H1 (cell line): Measurements from ENCODE around the gene RALGDS. TPM values are rescaled to one million over a fixed set of nuclear protein-coding genes. Genes with fewer than 3 reads are reported as not detected.

Experiments
- CTCF ChIA-PET: fragments of 300-600 bp; sonication (Branson Sonifier 250); formaldehyde crosslinking; loops from one replicate; lab custom pipeline; 2021; ENCODE audit not compliant: partially characterized antibody; lab: Charles Lee
- POLR2A ChIA-PET: fragments of 300-600 bp; sonication (Branson Sonifier 250); formaldehyde crosslinking; loops from one replicate; lab custom pipeline; 2021; ENCODE audit warnings: inconsistent platforms; ENCODE audit not compliant: partially characterized antibody; lab: Charles Lee
- DNase-seq, 2 experiments: peaks; one replicate each; pipeline versions ENCODE4 v3.0.0 to v3.0.0-alpha.2; 2010 to 2022; ENCODE audit warnings: low spot score in 2 of 2, low read depth in 1 of 2, mixed read lengths in 1 of 2
- FAIRE-seq: peaks from 2 replicates; lab custom pipeline; 2011; peaks lifted over from hg19 to GRCh38; lab: Jason Lieb, UNC
- H2AFZ ChIP-seq: 2 replicates; pipeline ENCODE4 v1.8.1; 2012; ENCODE audit warnings: low read length, inconsistent platforms
- H2AK5ac ChIP-seq: 2 replicates; pipeline ENCODE4 v1.6.1; 2013; ENCODE audit warnings: low read depth, low read length
- H2BK120ac ChIP-seq: replicated peaks from 2 replicates; pipeline ENCODE3; 2013; ENCODE audit warnings: low read depth, low read length, inconsistent platforms
- H2BK12ac ChIP-seq: 2 replicates; pipeline ENCODE4 v1.6.1; 2013; ENCODE audit warnings: low read depth, low read length
- H2BK15ac ChIP-seq: 2 replicates; pipeline ENCODE4 v1.6.1; 2013; ENCODE audit warnings: low read length
- H2BK20ac ChIP-seq: 2 replicates; pipeline ENCODE4 v1.6.1; 2013; ENCODE audit warnings: low read length
- H2BK5ac ChIP-seq: 2 replicates; pipeline ENCODE4 v1.6.1; 2013; ENCODE audit warnings: low read depth, low read length
- H3K14ac ChIP-seq: 2 replicates; pipeline ENCODE4 v1.6.1; 2013; ENCODE audit warnings: inconsistent platforms; ENCODE audit not compliant: insufficient read length
- H3K18ac ChIP-seq: 2 replicates; pipeline ENCODE4 v1.6.1; 2013; ENCODE audit warnings: low read length; ENCODE audit errors: extremely low read depth
- H3K23ac ChIP-seq: 2 replicates; pipeline ENCODE4 v1.6.1; 2013; ENCODE audit warnings: inconsistent platforms; ENCODE audit not compliant: insufficient read length
- H3K23me2 ChIP-seq: 2 replicates; pipeline ENCODE4 v1.6.1; 2013; ENCODE audit warnings: low read depth, low read length
- H3K27ac ChIP-seq: 2 replicates; pipeline ENCODE4 v1.6.1; 2011; ENCODE audit warnings: low read depth, low read length, inconsistent platforms
- H3K27me3 ChIP-seq, 4 experiments: replicated peaks in 1 of 4; 1 replicate in 1 of 4; 2 replicates in 3 of 4; pipeline versions ENCODE4 v1.6.1 to v1.8.1; 2011 to 2013; ENCODE audit warnings: low read length in 3 of 4, mild to moderate bottlenecking in 3 of 4, inconsistent platforms in 2 of 4, mixed read lengths in 2 of 4, moderate library complexity in 1 of 4; ENCODE audit not compliant: control insufficient read depth in 3 of 4, insufficient read depth in 3 of 4; ENCODE audit errors: extremely low read depth in 1 of 4
- H3K36me3 ChIP-seq, 4 experiments: 2 replicates each; pipeline versions ENCODE4 v1.6.1 to v1.8.1; 2011 to 2013; ENCODE audit warnings: mild to moderate bottlenecking in 4 of 4, low read length in 3 of 4, moderate library complexity in 2 of 4, control low read depth in 1 of 4, inconsistent platforms in 1 of 4; ENCODE audit not compliant: insufficient read depth in 4 of 4, control insufficient read depth in 2 of 4
- H3K4ac ChIP-seq: replicated peaks from 2 replicates; pipeline ENCODE3; 2013; ENCODE audit warnings: low read length, low read depth, mixed read lengths, inconsistent platforms; ENCODE audit not compliant: insufficient read length
- H3K4me1 ChIP-seq, 4 experiments: replicated peaks in 1 of 4; 1 replicate in 1 of 4; 2 replicates in 3 of 4; pipeline versions ENCODE4 v1.6.1 to v1.8.1; 2011 to 2013; ENCODE audit warnings: low read length in 3 of 4, inconsistent platforms in 2 of 4, mixed read lengths in 1 of 4; ENCODE audit not compliant: insufficient read depth in 4 of 4, control insufficient read depth in 3 of 4
- H3K4me2 ChIP-seq, 2 experiments: 2 replicates each; pipeline versions ENCODE4 v1.6.1 to v1.8.1; 2011 to 2013; ENCODE audit warnings: low read depth in 2 of 2, low read length in 2 of 2, control low read depth in 1 of 2, inconsistent platforms in 1 of 2, mild to moderate bottlenecking in 1 of 2; ENCODE audit not compliant: insufficient read depth in 1 of 2
- H3K4me3 ChIP-seq, 4 experiments: fragments of 200-600, 300-600 bp in 1 of 4; sonication (generic), shearing (Covaris generic), sonication (Bioruptor Twin) in 1 of 4; 2 replicates each; pipeline versions ENCODE4 v1.5.1 to v1.8.1; 2011 to 2016; ENCODE audit warnings: low read length in 4 of 4, low read depth in 3 of 4, control low read depth in 2 of 4, inconsistent platforms in 2 of 4, mild to moderate bottlenecking in 2 of 4, mixed read lengths in 1 of 4, moderate library complexity in 1 of 4; ENCODE audit not compliant: insufficient read depth in 2 of 4; ENCODE audit errors: extremely low read depth in 1 of 4
- H3K56ac ChIP-seq: replicated peaks from 2 replicates; pipeline ENCODE3; 2013; ENCODE audit warnings: low read depth, mild to moderate bottlenecking, mixed read lengths, low read length, inconsistent platforms; ENCODE audit not compliant: insufficient read length
- H3K79me1 ChIP-seq: 2 replicates; pipeline ENCODE4 v1.6.1; 2013; ENCODE audit warnings: low read depth, low read length, control low read depth
- H3K79me2 ChIP-seq, 2 experiments: 2 replicates each; pipeline versions ENCODE4 v1.6.1 to v1.8.1; 2012 to 2013; ENCODE audit warnings: low read length in 2 of 2, mild to moderate bottlenecking in 2 of 2, inconsistent platforms in 1 of 2; ENCODE audit not compliant: insufficient read depth in 2 of 2, control insufficient read depth in 1 of 2
- H3K9ac ChIP-seq, 4 experiments: replicated peaks in 1 of 4; 1 replicate in 1 of 4; 2 replicates in 3 of 4; pipeline versions ENCODE4 v1.6.1 to v1.8.1; 2011 to 2013; ENCODE audit warnings: low read depth in 3 of 4, low read length in 3 of 4, control low read depth in 2 of 4, mild to moderate bottlenecking in 2 of 4, moderate library complexity in 2 of 4, inconsistent platforms in 1 of 4; ENCODE audit errors: extremely low read depth in 1 of 4
- H3K9me3 ChIP-seq, 2 experiments: 2 replicates each; pipeline versions ENCODE4 v1.6.1 to v1.8.1; 2012 to 2013; ENCODE audit warnings: mild to moderate bottlenecking in 2 of 2, moderate library complexity in 2 of 2, control low read depth in 1 of 2, inconsistent platforms in 1 of 2, low read depth in 1 of 2, low read length in 1 of 2, mixed read lengths in 1 of 2; ENCODE audit not compliant: insufficient read depth in 2 of 2
- H4K20me1 ChIP-seq, 2 experiments: replicated peaks in 1 of 2; 2 replicates each; pipeline versions ENCODE3 to v1.8.1; 2011 to 2013; ENCODE audit warnings: inconsistent platforms in 2 of 2, low read length in 2 of 2, mild to moderate bottlenecking in 1 of 2; ENCODE audit not compliant: insufficient read depth in 2 of 2, control insufficient read depth in 1 of 2
- H4K5ac ChIP-seq: 2 replicates; pipeline ENCODE4 v1.6.1; 2013; ENCODE audit warnings: low read length, low read depth, mixed read lengths, inconsistent platforms; ENCODE audit not compliant: insufficient read length
- H4K8ac ChIP-seq: 2 replicates; pipeline ENCODE4 v1.8.0; 2013; ENCODE audit warnings: mild to moderate bottlenecking, moderate library complexity, low read length, inconsistent platforms; ENCODE audit not compliant: insufficient read depth; ENCODE audit errors: extremely low read depth
- H4K91ac ChIP-seq: replicated peaks from 2 replicates; pipeline ENCODE3; 2013; ENCODE audit warnings: low read length, mixed read lengths, inconsistent platforms; ENCODE audit not compliant: insufficient read length
- BCL11A ChIP-seq, 2 experiments: IDR thresholded peaks; one replicate each; pipeline ENCODE4 v1.6.1; 2011; ENCODE audit warnings: low read depth in 2 of 2, low read length in 2 of 2, mild to moderate bottlenecking in 2 of 2
- CBX8 ChIP-seq: fragments of 300-800, 300-1000 bp; sonication (generic); IDR thresholded peaks from 2 replicates; pipeline ENCODE4 v1.7.1; 2016; ENCODE audit warnings: low read depth, low read length, borderline replicate concordance
- CHD1 ChIP-seq: IDR thresholded peaks from 2 replicates; pipeline ENCODE4 v1.6.1; 2012; ENCODE audit warnings: low read depth, low read length, improper control_type of control experiment
- GABPA ChIP-seq: IDR thresholded peaks from 2 replicates; pipeline ENCODE4 v1.6.1; 2011; ENCODE audit warnings: mild to moderate bottlenecking, low read length, moderate library complexity, borderline replicate concordance; ENCODE audit not compliant: insufficient read depth
- KDM4A ChIP-seq: IDR thresholded peaks from one replicate; pipeline ENCODE4 v1.7.1; 2012; ENCODE audit warnings: low read depth, mild to moderate bottlenecking, moderate library complexity, low read length, inconsistent platforms; ENCODE audit not compliant: severe bottlenecking
- NRF1 ChIP-seq: IDR thresholded peaks from 2 replicates; pipeline ENCODE4 v1.6.1; 2011; ENCODE audit warnings: mild to moderate bottlenecking, low read depth, low read length, improper control_type of control experiment
- RNF2 ChIP-seq: fragments of 200-900, 300-1000 bp; sonication (generic); IDR thresholded peaks from 2 replicates; pipeline ENCODE4 v1.7.1; 2016; ENCODE audit warnings: borderline replicate concordance, low read depth, mild to moderate bottlenecking, antibody characterized with exemption, low read length; ENCODE audit not compliant: poor library complexity, severe bottlenecking; ENCODE audit errors: missing control alignments
- SIX5 ChIP-seq: IDR thresholded peaks from 2 replicates; pipeline ENCODE4 v1.6.1; 2011; ENCODE audit warnings: mild to moderate bottlenecking, low read depth, low read length
- SP2 ChIP-seq: IDR thresholded peaks from 2 replicates; pipeline ENCODE4 v1.6.1; 2012; ENCODE audit warnings: mild to moderate bottlenecking, low read length, inconsistent platforms
- TBP ChIP-seq: IDR thresholded peaks from 2 replicates; pipeline ENCODE4 v1.6.1; 2011; ENCODE audit warnings: low read depth, low read length, improper control_type of control experiment
- TCF12 ChIP-seq: IDR thresholded peaks from 2 replicates; pipeline ENCODE4 v1.6.1; 2011; ENCODE audit warnings: low read depth, mild to moderate bottlenecking, low read length
- TEAD4 ChIP-seq: IDR thresholded peaks from 2 replicates; pipeline ENCODE4 v1.6.1; 2012; ENCODE audit warnings: low read depth, low read length, inconsistent platforms, mixed read lengths
- WGBS, 2 experiments: shearing (Covaris generic) in 1 of 2; methylation state at CpG; one replicate each; pipeline versions ENCODE4 v1.1.6 to v1.1.7; 2013 to 2015; ENCODE audit warnings: low lambda C conversion rate in 2 of 2, mixed read lengths in 2 of 2, inconsistent platforms in 1 of 2, low coverage in 1 of 2, missing lambda C conversion rate in 1 of 2; ENCODE audit not compliant: insufficient replicate concordance in 2 of 2, insufficient coverage in 1 of 2, insufficient read length in 1 of 2; ENCODE audit errors: extremely low coverage in 1 of 2, missing lambda C conversion rate in 1 of 2; 5-methylcytosine and 5-hydroxymethylcytosine counted together
- polyA plus RNA-seq, 7 experiments: library from polyadenylated mRNA; depleted of rRNA in 3 of 7; stranded (reverse) in 5 of 7; unstranded in 2 of 7; fragments of >200 nt in 5 of 7; fragments of 200-250 nt in 2 of 7; gene quantifications; 1 replicate in 5 of 7; 2 replicates in 1 of 7; 4 replicates in 1 of 7; pipeline versions ENCODE4 v1.2.1 to v1.2.3, GENCODE V29; 2011 to 2013; ENCODE audit warnings: missing spikeins in 2 of 7, mixed read lengths in 2 of 7
- total RNA-seq: library from RNA; stranded (reverse); fragmentation: NEBNext Ultra II Directional; extraction: Animal tissue kit (Norgen Biotek cat#: 25700); gene quantifications from 2 replicates; pipeline ENCODE4 v1.2.1, GENCODE V29; 2021

The RALGDS gene
- total and polyA plus RNA-seq, 2 of the 8 experiments (the other 6 are each of a cell fraction or from before 2014, with no cell fraction given): 14.5 to 25.5 TPM

DNA sequence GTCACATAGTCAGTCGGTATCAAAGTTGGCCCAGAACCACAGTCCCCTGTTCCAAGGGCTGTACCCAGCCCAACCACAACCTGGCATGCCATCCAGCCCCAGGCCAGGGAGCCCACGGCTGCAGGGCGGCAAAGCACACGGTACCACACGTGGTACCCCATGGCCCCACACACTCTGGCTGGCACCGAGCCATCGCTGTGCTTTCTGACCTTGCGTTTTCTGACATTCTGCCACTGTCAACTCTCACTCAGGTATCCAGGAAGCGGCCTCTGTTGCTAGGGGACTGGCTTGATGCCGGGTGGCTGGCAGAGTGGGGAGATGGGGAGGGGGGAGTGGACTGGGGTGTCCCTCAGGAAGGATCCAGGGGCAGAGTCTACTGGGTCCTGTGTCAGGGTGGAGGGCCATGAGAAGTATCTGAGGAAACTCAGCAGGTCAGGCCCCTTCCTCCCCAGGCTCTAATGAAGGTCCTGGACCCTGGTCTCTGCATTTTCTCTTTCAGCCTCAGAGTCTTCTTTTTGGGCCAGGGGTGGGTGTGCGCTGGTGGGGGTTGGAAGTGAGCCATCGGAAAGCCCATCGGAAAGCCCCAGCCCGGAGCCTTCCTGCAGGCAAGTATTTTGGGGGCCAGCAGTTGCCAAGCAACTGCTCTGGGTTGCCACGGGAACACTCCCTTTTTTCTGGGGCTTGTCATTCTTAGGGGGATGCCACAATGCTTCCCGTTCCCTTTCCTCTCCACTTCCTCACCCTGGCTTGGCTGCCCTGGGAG lies 21.0 kb upstream of the RALGDS start:
- no peak overlapping the region for H2BK120ac ChIP-seq
- no peak overlapping the region for H3K18ac ChIP-seq
- no peak overlapping the region for H3K4me2 ChIP-seq
- H4K20me1 ChIP-seq: peaks cover 25 to 47% of the 10 kb centered on the region in 2 experiments
- H3K23ac ChIP-seq: no peak overlapping the region
- H3K27me3 ChIP-seq: peaks cover 0 to 5% (median 0%) of the 10 kb centered on the region in 4 experiments; a peak in 2 of 7 replicates
- no peak overlapping the region for H2BK15ac ChIP-seq
- no peak overlapping the region for H2BK12ac ChIP-seq
- peaks cover 0 to 11% (median 5%) of the 10 kb centered on the region in 4 experiments; a peak in 5 of 7 replicates for H3K4me1 ChIP-seq
- H2AFZ ChIP-seq: no peak overlapping the region
- H4K91ac ChIP-seq: no peak overlapping the region
- DNase-seq (no peak), FAIRE-seq (no peak)
- peaks cover 9% of the 10 kb centered on the region for H3K79me1 ChIP-seq
- H4K8ac ChIP-seq: no peak overlapping the region
- H3K9ac ChIP-seq: no peak overlapping the region
- H2BK5ac ChIP-seq: no peak overlapping the region
- no peak overlapping the region for H3K27ac ChIP-seq
- H2AK5ac ChIP-seq: no peak overlapping the region
- CTCF ChIA-PET: interaction anchor here (1.5 to 11.7 kb wide), 6 partner anchors 11 to 200 kb away, joined by 3 to 337 read pairs (median 16); no protein-coding TSS in a partner anchor
- POLR2A ChIA-PET: no interaction called here
- H3K4me3 ChIP-seq: no peak overlapping the region
- H3K23me2 ChIP-seq: no peaks in the 10 kb centered on the region; the same call in 1 of the 2 replicates
- no peak overlapping the region for H2BK20ac ChIP-seq
- no peaks in the 10 kb centered on the region for H3K9me3 ChIP-seq
- H3K14ac ChIP-seq: no peak overlapping the region
- no peak overlapping the region for H3K4ac ChIP-seq
- H3K79me2 ChIP-seq: peaks cover 0 to 3% of the 10 kb centered on the region in 2 experiments; a peak in 1 of 4 replicates
- H3K56ac ChIP-seq: no peak overlapping the region
- no peak overlapping the region for H4K5ac ChIP-seq
- H3K36me3 ChIP-seq: no peaks in the 10 kb centered on the region
- 80% methylated on average over 16 of the region's 16 CpGs; no CpG with 5 or more reads in 1 of the 2 experiments for whole genome bisulfite sequencing, 2 experiments
- TF ChIP-seq TCF12: no peak
- no peak for TF ChIP-seq TEAD4
- TF ChIP-seq CBX8: no peak
- TF ChIP-seq GABPA: no peak
- no peak for TF ChIP-seq RNF2
- no peak for TF ChIP-seq KDM4A
- no peak for TF ChIP-seq CHD1
- no peak for TF ChIP-seq TBP
- no peak for TF ChIP-seq BCL11A (IDR thresholded peaks at IDR 0.05; ENCODE audit: low read depth in 2 of 2, low read length in 2 of 2)
- no peak for TF ChIP-seq NRF1
- no peak for TF ChIP-seq SIX5
- TF ChIP-seq SP2: no peak
